Loucy (cell line): ENCODE measurements around the gene MYO1D.

ENCODE experiments used
- H2AFZ ChIP-seq: fragments of 200-600 bp; sonication (generic); 2 replicates; pipeline ENCODE4 v1.6.0; 2016; ENCODE audit warnings: antibody characterized with exemption, mild to moderate bottlenecking, low read length, moderate library complexity
- H3F3A ChIP-seq: fragments of 200-600 bp; 2 replicates; pipeline ENCODE4 v1.6.0; 2016; ENCODE audit warnings: antibody characterized with exemption, low read depth, mild to moderate bottlenecking
- H3K27me3 ChIP-seq: fragments of 200-600 bp; sonication (generic); 2 replicates; pipeline ENCODE4 v1.6.1; 2014; ENCODE audit warnings: low read length, mild to moderate bottlenecking; ENCODE audit not compliant: insufficient read depth, poor library complexity, severe bottlenecking
- H3K36me3 ChIP-seq: fragments of 200-600 bp; sonication (generic); 2 replicates; pipeline ENCODE4 v1.6.1; 2016; ENCODE audit warnings: low read length; ENCODE audit not compliant: insufficient read depth
- H3K4me1 ChIP-seq: fragments of 200-600 bp; sonication (generic); 2 replicates; pipeline ENCODE4 v1.5.1; 2014; ENCODE audit warnings: low read length, mild to moderate bottlenecking; ENCODE audit not compliant: insufficient read depth, poor library complexity, severe bottlenecking
- H3K4me2 ChIP-seq: fragments of 200-600 bp; sonication (generic); 2 replicates; pipeline ENCODE4 v1.6.0; 2014; ENCODE audit warnings: antibody characterized with exemption, low read length, low read depth, mild to moderate bottlenecking; ENCODE audit not compliant: poor library complexity, severe bottlenecking
- H3K4me3 ChIP-seq: fragments of 200-600 bp; sonication (generic); 2 replicates; pipeline ENCODE4 v1.5.1; 2014; ENCODE audit warnings: low read length, mild to moderate bottlenecking, mixed read lengths; ENCODE audit not compliant: poor library complexity, severe bottlenecking
- H3K79me2 ChIP-seq: fragments of 200-600 bp; sonication (generic); 2 replicates; pipeline ENCODE4 v1.6.1; 2014; ENCODE audit warnings: low read length; ENCODE audit not compliant: insufficient read depth
- H3K9ac ChIP-seq: fragments of 200-600 bp; sonication (generic); 2 replicates; pipeline ENCODE4 v1.6.0; 2014; ENCODE audit warnings: mild to moderate bottlenecking, low read depth, low read length, moderate library complexity; ENCODE audit not compliant: poor library complexity, severe bottlenecking
- H3K9me2 ChIP-seq: fragments of 200-600 bp; sonication (generic); replicated peaks from 2 replicates; pipeline ENCODE4 v1.6.1; 2016; ENCODE audit warnings: low read depth, low read length, mixed read lengths
- H3K9me3 ChIP-seq: fragments of 200-600 bp; sonication (generic); 2 replicates; pipeline ENCODE4 v1.6.1; 2014; ENCODE audit warnings: mild to moderate bottlenecking, antibody characterized with exemption, low read length, low read depth; ENCODE audit not compliant: insufficient read depth
- H4K20me1 ChIP-seq: fragments of 200-600 bp; sonication (generic); 2 replicates; pipeline ENCODE4 v1.6.0; 2014; ENCODE audit warnings: antibody characterized with exemption, low read length, mild to moderate bottlenecking; ENCODE audit not compliant: insufficient read depth, poor library complexity, severe bottlenecking
- CTCF ChIP-seq: fragments of 200-600 bp; sonication (generic); conservative IDR thresholded peaks from 2 replicates; pipeline ENCODE4 v1.5.1; 2014; ENCODE audit warnings: mild to moderate bottlenecking, antibody characterized with exemption, low read length
- EZH2phosphoT487 ChIP-seq: fragments of 200-600 bp; IDR thresholded peaks from 2 replicates; pipeline ENCODE4 v1.6.1; 2018; ENCODE audit warnings: antibody characterized with exemption, mild to moderate bottlenecking, moderate library complexity, borderline replicate concordance

The MYO1D gene

GRCh38 chr17:32586666-32587065 lies 290.3 kb downstream of the MYO1D start:
- no peaks in the 10 kb centered on the region for H3K36me3 ChIP-seq
- H2AFZ ChIP-seq = no peak overlapping the region
- no peaks in the 10 kb centered on the region for H3K79me2 ChIP-seq
- H4K20me1 ChIP-seq = no peaks in the 10 kb centered on the region
- no peak overlapping the region for H3K4me3 ChIP-seq
- no peaks in the 10 kb centered on the region for H3K27me3 ChIP-seq
- no peaks in the 10 kb centered on the region for H3F3A ChIP-seq
- TF ChIP-seq CTCF = no peak
- TF ChIP-seq EZH2phosphoT487 = no peak
- no peaks in the 10 kb centered on the region for H3K9me2 ChIP-seq
- no peak overlapping the region for H3K4me2 ChIP-seq
- H3K9ac ChIP-seq = no peak overlapping the region
- H3K4me1 ChIP-seq = no peaks in the 10 kb centered on the region
- H3K9me3 ChIP-seq = 0 out of 2 replicates have a peak, but pooled peaks cover 4% of the 10 kb centered on the region

- TF ChIP-seq CTCF (no peak), EZH2phosphoT487 (no peak)
- no peak overlapping the region for H2AFZ ChIP-seq
- H3K4me1 ChIP-seq = no peaks in the 10 kb centered on the region
- H3K9me3 ChIP-seq = 0 out of 2 replicates have a peak, but pooled peaks cover 4% of the 10 kb centered on the region
- H3K4me2 ChIP-seq = no peak overlapping the region
- H3K36me3 ChIP-seq = no peaks in the 10 kb centered on the region
- no peaks in the 10 kb centered on the region for H3K27me3 ChIP-seq
- H4K20me1 ChIP-seq = no peaks in the 10 kb centered on the region
- H3F3A ChIP-seq = no peaks in the 10 kb centered on the region
- no peaks in the 10 kb centered on the region for H3K9me2 ChIP-seq
- no peak overlapping the region for H3K4me3 ChIP-seq
- no peaks in the 10 kb centered on the region for H3K79me2 ChIP-seq
- H3K9ac ChIP-seq = no peak overlapping the region
Observed at GRCh38 chr17:32584792-32585191, 292.1 kb downstream of the MYO1D start.

- Histone ChIP-seq H3K9me2 (no peaks in the 10 kb centered on the region), H3F3A (no peaks in the 10 kb centered on the region), H3K9me3 (0 out of 2 replicates have a peak, but pooled peaks cover 4% of the 10 kb centered on the region), H3K4me3 (no peak overlapping the region), H2AFZ (no peak overlapping the region), H3K4me1 (no peaks in the 10 kb centered on the region), H3K79me2 (no peaks in the 10 kb centered on the region), H3K36me3 (no peaks in the 10 kb centered on the region), H3K4me2 (no peak overlapping the region), H3K27me3 (no peaks in the 10 kb centered on the region), H3K9ac (no peak overlapping the region), H4K20me1 (no peaks in the 10 kb centered on the region)
- TF ChIP-seq CTCF (no peak), EZH2phosphoT487 (no peak)
Observed at GRCh38 chr17:32583053-32583452, 293.9 kb downstream of the MYO1D start.
